SU-DHL-6 (cell line): ENCODE data around the gene SH3RF3.

Experiments used
- CTCF ChIP-seq: fragments of 200-600 bp; sonication (generic); IDR thresholded peaks from one replicate; pipeline ENCODE4 v1.5.1; 2017; ENCODE audit warnings: antibody characterized with exemption, mild to moderate bottlenecking, low read length, moderate library complexity; ENCODE audit not compliant: insufficient read depth, poor library complexity, severe bottlenecking
- EZH2phosphoT487 ChIP-seq: fragments of 200-600 bp; sonication (generic), shearing (Covaris generic); conservative IDR thresholded peaks from 2 replicates; pipeline ENCODE4 v1.6.1; 2018; ENCODE audit warnings: mild to moderate bottlenecking, antibody characterized with exemption, low read length, moderate library complexity, mixed read lengths

GRCh38 chr2:109151519-109151918 is 22.5 kb downstream of the SH3RF3 start:
- TF ChIP-seq CTCF (no peak), EZH2phosphoT487 (no peak)
